NCI-H2171 (cell line): Measurements from ENCODE around the gene LYZL6.
A peak's percentile ranks its signal among the peaks of the same experiment; 100 is the strongest.
"Not testable (repeated sequence)": the region's sequence is repeated elsewhere in the genome, so short reads cannot be mapped to it uniquely, and the experiment has no call there.

Source experiments
- DNase-seq: peaks from one replicate; lab custom pipeline; 2025; lab: John Stamatoyannopoulos, UW

Gene LYZL6

DNA sequence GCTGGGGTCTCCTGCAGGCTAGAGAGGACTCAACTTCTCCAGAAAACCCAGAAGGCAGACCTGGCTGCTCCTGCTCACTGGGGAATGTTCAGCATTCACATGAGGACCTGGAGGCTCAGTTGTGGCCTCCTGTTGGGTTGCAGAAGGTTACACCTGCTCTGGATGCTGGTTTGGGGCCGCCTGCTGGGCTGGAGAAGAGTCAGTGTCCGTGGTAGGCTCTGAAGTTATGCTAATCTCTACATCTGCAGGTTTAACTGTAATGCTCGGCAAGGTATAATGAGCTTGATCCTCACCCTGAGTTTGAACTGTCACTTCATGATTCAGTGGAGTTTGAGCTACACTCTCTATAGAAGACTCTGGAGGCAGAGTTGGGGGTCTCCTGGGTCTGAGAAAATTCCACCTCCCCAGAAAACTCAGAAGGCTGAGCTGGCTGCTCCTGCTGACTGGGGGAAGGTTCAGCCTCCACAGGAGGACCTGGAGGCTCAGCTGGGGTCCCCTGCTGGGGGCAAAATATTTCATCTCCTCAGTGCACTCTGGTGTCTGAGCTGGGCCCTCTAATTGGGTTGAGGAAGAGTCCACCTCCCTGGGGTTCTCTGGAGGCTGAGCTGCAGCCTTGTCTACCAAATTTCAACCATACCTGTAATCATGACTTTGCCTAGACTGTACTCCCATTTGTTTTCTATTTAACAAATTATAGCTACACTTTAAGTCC lies 36.4 kb downstream of the LYZL6 start:
- DNase-seq, result no peak

DNA sequence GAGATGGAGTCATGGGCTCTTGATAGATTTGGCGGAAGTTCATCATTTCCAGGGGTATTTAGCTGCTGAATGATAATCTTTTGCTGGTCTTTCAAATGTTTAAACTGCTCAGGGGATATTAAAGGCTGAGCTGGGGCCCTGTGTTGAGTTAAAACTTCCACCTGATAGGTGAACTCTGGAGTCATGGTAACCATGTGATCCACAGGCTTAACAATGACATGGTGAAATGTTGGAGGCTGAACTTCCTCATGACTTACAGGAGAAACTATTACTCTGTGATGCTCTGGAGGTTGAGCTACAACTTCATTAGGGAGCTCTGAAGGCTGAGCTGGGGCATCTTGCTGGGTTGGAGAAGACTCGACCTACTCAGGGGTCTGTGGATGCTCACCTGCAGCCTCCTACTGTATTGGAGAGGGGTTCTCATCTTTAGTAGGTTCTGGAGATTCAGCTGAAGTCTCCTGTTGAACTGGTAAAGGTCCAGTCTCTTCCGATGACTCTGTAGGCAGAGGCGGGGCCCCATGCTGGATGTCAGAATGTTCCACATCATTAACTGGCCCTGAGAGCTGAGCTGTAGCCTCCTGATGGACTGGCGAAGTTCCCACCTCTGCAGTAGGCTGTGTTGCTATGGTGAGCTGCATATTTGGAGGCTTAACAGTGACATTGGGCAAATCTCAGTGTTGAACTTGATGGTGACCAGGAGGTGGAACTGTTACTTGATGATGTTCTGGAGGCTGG lies 37.2 kb downstream of the LYZL6 start:
- no peak for DNase-seq

DNA sequence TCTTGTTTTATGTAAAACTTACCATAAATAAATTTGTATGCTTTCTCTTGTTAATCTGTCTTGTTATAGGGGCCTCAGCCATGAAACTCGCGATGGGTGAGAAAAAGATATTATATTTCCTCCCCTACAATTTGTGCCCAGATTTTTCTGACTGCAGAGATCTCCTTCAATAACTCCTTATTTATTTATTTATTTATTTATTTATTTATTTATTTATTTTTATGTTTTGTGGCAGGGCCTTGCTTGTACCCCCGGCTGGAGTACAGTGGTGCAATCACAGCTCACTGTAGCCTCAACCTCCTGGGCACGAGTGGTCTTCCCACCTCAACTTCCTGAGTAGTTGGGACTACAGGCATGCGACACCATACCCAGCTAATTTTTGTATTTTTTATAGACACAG lies 40.1 kb downstream of the LYZL6 start:
- no peak for DNase-seq

DNA sequence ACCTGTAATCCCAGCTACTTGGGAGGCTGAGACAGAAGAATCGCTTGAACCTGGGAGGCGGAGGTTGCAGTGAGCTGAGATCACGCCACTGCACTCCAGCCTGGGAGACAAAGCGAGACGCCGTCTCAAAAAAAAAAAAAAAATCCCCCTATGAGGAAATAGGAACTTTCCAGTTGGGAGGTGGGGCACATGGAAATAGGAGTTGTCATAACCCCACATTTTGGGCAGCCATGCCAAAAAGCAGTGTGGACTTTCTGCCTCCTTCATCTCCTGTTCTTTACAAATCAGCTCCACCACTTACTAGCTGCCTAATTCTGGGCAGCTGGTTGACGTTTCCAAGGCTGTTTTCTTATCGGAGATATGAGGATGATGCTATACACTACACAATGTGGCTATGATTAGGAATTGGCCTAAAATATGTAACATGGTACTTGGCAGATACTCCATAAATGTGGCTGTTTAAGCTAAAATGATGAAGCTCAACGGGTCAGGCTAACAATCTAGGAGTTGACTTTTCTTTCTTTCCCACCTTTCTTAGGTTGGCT lies 41.8 kb downstream of the LYZL6 start:
- DNase-seq, result no peak

DNA sequence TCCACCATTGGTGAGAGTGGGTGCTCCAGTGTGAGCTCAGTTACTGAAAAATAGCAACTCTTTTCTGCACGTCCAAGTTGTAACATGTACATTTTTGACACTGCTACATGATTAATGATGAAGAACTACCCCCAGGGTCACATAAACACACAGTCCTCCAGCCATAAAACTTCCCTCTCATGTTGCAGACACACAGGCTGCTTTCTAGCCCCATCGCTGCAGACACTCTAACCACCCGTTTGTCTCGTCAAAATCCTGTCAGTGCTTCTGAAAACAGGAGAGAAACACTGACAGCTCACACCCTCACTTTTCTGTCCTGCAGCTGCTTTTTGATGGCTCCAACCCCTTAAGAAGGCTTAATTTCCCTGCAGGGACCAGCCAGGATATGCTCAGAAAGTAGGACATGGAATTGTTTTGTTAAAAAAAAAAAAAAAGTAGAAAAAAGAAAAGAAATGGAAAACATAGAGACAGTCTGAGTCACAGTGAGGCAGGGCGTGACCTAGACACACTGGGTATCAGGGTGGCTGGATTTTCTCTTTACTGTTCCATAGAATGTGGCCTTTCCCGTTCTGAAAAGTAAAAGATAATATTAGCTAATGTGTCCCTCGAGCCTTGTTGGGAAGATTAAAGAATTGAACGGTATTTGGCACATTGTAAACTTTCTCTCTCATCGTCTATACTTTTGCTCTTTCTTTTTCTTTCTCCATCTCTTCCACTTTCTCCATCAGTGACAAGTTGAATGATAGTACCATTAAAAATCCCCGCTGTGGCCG lies 42.6 kb downstream of the LYZL6 start:
- no peak for DNase-seq

DNA sequence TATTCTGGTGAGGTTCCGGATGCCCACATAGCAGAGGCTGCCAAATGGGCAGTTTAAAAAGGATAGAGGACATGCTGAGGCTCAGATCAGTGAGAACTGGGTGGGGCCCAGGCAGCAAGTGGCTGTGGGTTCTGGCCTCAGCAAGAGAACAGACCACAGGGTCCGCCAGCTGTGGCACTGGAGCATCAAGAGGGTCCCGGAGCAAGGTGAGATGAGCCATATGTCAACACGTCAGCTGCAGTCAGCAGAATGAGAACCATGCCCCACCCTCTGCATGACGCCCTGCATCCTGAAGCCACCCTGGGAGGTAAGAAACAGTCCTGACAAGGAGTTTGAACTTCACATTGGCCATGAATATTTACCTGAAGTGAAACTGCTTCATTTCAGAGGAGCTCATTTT lies 43.2 kb downstream of the LYZL6 start:
- DNase-seq, result no peak

DNA sequence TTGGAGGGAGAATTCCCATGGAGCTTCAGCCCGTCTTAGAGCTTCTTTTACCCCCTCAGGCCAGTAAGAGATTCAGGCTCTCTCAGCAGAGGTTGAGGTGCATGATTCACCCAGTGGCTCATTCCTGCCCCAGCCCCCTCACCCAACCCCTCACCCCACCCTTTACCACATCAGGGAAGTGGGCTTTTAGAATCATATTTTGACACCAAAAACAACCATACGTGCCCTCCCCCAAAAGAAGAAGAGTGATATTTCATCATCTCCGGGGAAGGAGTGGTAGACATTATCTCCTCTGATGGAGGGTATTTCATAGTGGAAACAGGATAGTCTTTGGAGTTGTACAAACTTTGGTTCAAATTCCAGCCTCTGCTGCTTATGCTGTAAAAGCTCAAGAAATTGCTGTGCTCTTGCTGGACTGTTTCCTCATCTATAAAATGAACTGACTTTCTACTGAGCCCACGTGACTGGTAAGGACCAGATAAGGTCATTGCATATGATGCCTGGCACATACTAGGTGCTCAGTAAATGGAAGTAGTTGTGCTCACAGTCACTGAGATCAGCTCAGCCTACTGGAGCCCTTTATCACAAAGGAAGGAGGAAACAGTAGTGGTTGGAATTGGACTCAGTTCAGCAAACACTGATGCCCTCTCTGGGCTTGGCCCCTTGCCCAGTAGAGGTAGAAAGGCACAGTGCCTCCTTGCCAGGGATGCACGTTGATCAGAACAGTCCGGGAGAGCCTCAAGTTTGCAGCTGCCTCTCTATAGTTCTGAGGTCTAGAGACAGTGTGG lies 45.0 kb downstream of the LYZL6 start:
- DNase-seq, result no peak

DNA sequence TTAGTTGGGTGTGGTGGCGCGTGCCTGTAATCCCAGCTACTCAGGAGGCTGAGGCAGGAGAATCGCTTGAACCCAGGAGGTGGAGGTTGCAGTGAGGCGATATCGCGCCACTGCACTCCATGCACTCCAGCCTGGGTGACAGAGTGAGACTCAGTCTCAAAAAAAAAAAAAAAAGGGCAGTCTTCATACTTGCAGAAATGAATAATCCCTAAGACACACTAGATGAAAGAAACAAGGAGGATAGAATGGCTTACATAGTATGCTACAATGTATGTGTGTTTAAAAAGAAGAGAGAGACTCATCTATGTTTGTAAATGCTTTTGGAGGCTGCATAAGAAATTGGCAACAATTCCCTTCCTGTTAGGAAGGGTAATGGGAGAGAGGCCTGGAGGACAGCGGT lies 45.7 kb downstream of the LYZL6 start:
- not testable (repeated sequence) for DNase-seq

DNA sequence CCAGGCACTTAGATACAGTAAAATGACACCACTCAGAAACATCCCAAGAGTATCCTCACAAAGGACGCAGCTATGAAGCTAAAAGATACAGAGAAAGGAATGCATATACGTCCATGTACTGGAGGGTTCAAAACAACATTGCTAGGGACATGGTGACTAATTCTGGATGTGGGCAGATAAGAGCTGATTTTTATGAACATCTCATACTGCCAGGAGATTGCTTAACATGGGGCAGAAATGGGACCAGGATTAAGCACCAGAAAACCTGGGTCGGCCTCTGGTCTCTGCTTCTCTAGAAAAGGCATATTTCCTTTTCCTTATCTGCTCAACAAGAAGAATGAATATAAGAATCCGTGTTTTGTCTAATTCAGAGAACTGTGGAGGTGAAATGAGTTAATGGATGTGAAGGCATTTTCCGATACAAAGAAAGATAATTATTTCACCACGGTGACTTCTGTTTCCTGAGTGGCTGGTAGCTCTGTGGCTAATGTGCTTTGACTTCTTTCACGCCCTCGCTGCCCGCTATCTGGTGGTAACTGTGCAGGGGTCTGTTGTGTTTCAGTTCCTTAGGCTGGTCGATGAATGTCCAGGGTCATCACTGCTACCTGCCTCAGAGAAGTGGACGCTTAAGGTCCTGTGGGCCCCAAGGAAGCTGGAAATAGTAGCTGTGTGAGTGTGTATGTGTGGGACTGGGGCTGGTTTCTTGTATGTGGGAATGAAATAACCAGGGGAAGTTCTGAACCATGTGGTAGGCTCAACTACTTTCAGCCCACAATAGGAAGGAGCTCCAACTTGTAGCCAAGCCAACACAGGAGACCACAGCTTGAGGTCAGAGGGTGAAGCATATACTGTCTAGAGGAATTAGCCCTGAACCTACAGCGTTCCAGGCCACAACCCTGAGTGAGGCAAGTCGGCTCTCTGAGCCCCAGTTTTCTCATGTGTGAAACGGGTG lies 47.6 kb downstream of the LYZL6 start:
- DNase-seq, result no peak

DNA sequence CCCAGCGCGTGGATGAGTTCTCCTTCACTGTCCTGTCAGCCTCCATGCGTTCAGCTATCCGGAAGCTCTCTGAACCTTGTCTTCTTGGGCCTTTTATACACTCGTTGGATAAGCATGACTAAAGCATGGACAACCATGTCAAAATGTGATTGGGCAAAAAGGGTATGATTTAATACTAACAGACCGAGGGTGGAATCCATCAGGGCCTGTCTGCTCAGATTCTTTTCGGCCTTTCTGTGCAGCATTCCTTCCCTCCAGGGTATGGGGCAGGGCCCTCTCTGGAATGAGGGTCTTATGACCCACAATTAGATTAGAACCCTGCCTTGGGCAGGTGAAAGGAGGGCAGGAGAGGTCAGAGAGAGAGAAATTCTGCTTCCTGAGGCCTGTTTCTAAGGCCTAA lies 49.3 kb downstream of the LYZL6 start:
- no peak for DNase-seq

DNA sequence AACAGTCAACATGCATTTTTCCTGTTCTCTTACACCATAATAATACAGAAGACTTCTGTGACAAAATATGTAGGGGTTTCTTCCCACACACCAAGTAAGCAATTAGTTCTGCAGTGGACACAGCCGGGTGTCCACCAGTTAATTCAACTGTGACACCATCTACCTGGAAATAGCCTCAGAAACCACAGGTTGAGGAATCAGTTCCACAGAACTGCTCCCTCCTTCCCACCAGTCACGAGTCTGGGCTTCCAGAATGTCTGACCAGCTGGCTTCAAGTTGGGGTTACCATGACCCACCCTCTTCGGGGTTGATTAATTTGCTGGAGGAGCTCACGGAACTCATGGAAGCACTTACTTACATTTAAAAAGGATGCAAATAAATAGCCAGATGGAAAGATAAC lies 49.8 kb downstream of the LYZL6 start:
- no peak for DNase-seq

DNA sequence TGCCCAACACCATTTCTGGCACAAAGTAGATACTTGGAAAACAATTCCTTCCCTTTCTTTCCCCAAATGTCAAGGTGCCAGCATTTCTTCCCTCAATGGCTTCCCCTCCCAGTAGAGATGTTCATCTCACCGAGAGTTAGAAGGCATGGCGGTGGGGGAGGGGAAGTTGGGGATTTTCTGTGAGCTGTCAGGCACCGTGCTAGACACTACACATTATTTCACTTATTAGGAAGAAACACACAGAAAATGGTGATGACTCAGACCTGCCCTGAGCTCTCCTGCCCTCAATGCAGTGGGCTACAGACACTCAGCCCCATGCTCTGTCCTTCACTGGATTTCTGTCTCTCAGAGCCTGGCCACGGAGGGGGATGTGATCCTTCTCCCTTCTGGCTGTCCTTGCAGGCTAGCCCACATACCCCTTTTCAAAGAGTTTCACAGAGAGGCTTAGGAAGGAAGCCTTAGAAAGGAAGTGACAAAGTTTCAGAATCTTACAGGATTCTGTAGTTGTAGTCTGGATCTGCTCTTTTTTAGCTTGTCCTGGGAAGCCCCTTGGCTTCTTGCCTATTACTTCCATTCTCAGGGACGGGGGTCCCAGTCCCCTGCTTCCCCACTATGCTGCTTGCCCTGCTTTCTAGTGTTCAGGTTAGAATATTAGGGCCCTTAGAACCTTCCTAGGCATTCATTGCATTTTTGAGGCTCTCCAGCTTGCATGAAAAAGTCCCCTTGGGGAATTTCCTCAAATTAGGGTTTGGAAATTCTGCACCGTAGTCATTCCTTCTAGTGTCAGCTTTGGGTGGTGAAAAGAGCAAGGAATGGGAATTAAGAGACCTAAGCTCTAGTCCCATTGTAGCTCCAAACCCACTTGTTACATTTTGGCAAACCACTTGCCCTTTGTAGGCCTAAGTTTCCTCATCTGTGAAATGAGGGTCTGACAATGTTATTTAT lies 51.1 kb downstream of the LYZL6 start:
- no peak for DNase-seq

DNA sequence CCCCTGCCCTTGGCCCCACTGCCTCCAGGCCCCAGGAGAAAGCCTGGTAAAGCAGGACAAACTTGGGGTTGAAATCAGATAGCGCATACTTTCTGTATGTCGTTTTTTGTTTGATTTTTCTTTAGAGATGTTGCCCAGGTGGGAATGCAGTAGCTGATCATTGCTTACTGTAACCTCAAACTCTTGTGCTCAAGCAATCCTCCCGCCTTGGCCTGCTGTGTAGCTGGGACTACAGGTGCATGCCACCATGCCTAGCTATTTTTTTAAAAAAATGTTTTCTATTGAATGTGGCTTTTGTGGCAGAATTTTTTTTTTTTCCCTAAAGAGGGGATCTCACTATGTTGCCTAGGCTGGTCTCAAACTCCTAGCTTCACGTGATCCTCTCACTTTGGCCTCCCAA lies 52.2 kb downstream of the LYZL6 start:
- DNase-seq, result no peak

DNA sequence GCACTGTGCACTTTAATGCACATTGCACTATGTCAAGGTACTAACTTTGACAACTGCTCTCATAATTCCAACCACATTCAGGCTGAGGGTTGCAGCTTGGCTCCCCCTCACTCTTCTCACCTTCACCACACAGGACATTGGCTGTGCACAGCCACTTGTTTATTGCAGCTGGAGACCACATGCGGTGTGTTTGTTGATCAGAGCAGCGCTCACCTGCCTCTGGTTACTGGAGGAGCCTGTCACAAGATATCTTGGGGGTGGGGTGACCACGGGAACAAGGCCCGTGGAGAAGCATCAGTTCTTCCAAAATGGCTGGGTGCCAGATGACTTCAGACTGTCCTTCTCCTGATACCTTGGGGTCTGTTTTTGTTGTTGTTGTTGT lies 52.7 kb downstream of the LYZL6 start:
- DNase-seq, result peak; percentile 26

DNA sequence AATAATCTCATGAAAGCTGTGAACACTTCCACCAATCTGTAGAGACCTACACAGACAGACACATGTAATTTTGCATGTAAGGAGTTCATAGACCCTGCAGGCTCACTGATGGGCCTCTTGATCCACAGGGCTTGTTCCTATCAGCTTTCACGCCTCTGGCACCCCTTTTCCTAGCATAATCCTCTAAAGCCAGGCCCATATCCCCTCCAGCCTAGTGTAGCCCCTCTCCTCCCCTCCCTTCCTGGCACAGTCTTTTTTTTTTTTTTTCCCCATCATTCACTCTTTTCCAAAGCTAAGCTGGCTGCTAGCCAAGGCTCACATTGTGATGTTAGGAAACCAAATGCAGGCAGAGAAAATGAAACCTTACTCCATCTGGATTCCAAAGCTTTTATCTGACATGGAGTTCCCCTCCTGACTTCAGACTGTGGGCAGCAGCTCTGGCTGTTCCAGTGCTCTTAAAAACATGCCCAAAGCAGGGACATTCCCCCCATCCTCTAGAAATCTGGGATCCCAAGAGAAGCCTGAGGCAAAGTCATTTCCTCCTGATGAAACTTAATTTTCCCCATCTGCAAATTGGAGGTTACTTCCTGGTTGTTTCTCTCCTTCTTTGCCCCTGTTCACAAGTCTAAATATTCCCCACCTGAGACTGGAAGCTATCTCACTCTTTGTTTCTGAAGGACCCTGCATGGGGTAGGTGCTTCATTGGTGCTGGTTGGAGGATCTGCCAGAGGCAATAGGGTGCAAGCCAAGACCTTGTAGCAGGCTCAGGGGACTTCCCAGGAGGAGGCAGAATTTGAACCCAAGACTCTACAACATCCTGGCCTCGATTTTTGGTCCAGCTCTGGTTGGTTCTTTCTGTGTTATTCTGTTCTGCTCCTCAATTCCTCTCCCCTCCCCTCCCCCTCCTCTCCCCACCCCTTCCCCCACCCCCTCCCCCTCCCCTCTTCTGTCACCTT lies 53.4 kb downstream of the LYZL6 start:
- DNase-seq, result peak; percentile 90

DNA sequence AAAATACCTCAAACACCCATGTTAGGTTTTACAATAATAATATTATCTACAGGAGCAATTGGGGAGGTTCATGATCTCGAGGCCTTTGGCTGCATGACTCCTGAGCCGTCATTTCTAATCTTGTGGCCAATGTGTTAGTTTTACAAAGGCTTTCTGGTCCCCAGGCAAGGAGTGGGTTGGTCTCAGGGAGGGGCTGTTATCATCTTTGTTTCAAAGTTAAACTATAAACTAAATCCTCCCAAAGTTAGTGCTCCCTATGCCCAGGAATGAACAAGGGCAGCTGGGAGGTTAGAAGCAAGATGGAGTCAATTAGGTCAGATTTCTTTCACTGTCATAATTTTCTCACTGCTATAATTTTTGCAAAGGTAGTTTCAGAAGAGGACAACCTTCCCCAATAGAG lies 54.3 kb downstream of the LYZL6 start:
- no peak for DNase-seq
